ENCODE measurements around the gene PLXNA2. TPM values are rescaled to one million over a fixed set of nuclear protein-coding genes. Genes with fewer than 3 reads are reported as not detected.

PLXNA2 gene
- total and polyA plus RNA-seq, 2 donors (not counting 1 experiment from before 2014, with no cell fraction given): 0.31 to 1.2 TPM

DNA sequence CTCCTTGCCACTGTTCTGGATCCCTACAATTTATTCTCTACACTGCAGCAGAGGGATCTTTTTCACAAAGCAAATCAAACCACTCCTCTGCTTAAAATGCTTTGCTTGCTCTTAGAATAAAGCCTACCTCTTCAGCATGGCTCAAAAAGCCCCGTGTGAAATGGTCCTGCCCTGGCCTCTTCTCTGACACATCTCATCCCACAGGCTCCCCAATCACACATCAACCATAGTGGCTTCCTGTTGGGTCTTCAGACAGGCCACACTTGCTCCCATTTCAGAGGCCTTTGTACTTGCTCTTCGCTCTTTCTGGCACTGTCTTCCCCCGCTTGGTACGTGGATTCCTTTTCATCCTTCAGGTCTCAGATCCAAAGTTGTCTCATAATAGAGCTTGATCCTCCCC is 44.3 kb upstream of the PLXNA2 start:
- Mint-ChIP-seq H3K27ac (no peak overlapping the region), H3K9me3 (ENCODE audit: insufficient read depth) (no peaks in the 10 kb centered on the region), H3K4me1 (no peaks in the 10 kb centered on the region), H3K4me3 (no peak overlapping the region), H3K27me3 (peaks cover 22% of the 10 kb centered on the region)
- ChIA-PET POLR2A (no interaction called here), CTCF (no interaction called here)
- Histone ChIP-seq H2AFZ (ENCODE audit: insufficient read depth, low read depth, low read length, poor library complexity, severe bottlenecking) (no peak overlapping the region), H3K4me3 (ENCODE audit: control extremely low read depth in 1 of 5, extremely low read depth in 1 of 5, insufficient read depth in 1 of 5, low read depth in 2 of 5, low read length in 4 of 5) (no peak overlapping the region), H3K36me3 (replicated peaks in 1 of 2; ENCODE audit: control extremely low read depth in 1 of 2, control insufficient read depth in 1 of 2, extremely low read depth in 1 of 2, insufficient read depth in 2 of 2, low read length in 1 of 2) (no peaks in the 10 kb centered on the region), H3K79me2 (ENCODE audit: control insufficient read depth, insufficient read depth, low read length) (no peaks in the 10 kb centered on the region), H3K27me3 (replicated peaks in 1 of 4; ENCODE audit: control extremely low read depth in 1 of 4, control insufficient read depth in 3 of 4, insufficient read depth in 4 of 4, low read length in 3 of 4) (peaks cover 0 to 5% (median 2%) of the 10 kb centered on the region in 4 experiments), H3K9me3 (ENCODE audit: control extremely low read depth in 1 of 3, control insufficient read depth in 2 of 3, insufficient read depth in 1 of 3, low read length in 2 of 3) (no peaks in the 10 kb centered on the region), H4K20me1 (ENCODE audit: control insufficient read depth, insufficient read depth, low read length, poor library complexity, severe bottlenecking) (no peaks in the 10 kb centered on the region), H3K4me2 (replicated peaks; ENCODE audit: low read depth, low read length, poor library complexity, severe bottlenecking) (no peak overlapping the region), H3K4me1 (ENCODE audit: control insufficient read depth in 2 of 2, insufficient read depth in 2 of 2, low read length in 2 of 2) (no peaks in the 10 kb centered on the region), H3K9ac (ENCODE audit: low read length) (no peak overlapping the region), H3K27ac (ENCODE audit: low read length in 2 of 2) (no peak overlapping the region)
- no peak for DNase-seq
- ATAC-seq (ENCODE audit: low read depth): no peak
- 87% methylated on average over 4 of the region's 4 CpGs for whole genome bisulfite sequencing (ENCODE audit: insufficient coverage)
- intact Hi-C loops (cut with micrococcal nuclease): no loop called here
- TF ChIP-seq, protein P1, sequence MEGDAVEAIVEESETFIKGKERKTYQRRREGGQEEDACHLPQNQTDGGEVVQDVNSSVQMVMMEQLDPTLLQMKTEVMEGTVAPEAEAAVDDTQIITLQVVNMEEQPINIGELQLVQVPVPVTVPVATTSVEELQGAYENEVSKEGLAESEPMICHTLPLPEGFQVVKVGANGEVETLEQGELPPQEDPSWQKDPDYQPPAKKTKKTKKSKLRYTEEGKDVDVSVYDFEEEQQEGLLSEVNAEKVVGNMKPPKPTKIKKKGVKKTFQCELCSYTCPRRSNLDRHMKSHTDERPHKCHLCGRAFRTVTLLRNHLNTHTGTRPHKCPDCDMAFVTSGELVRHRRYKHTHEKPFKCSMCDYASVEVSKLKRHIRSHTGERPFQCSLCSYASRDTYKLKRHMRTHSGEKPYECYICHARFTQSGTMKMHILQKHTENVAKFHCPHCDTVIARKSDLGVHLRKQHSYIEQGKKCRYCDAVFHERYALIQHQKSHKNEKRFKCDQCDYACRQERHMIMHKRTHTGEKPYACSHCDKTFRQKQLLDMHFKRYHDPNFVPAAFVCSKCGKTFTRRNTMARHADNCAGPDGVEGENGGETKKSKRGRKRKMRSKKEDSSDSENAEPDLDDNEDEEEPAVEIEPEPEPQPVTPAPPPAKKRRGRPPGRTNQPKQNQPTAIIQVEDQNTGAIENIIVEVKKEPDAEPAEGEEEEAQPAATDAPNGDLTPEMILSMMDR (IDR thresholded peaks at IDR 0.05): no peak
- no peak for TF ChIP-seq EZH2 (IDR thresholded peaks at IDR 0.05; ENCODE audit: borderline replicate concordance, insufficient read depth, low read depth, low read length, poor library complexity, severe bottlenecking)

DNA sequence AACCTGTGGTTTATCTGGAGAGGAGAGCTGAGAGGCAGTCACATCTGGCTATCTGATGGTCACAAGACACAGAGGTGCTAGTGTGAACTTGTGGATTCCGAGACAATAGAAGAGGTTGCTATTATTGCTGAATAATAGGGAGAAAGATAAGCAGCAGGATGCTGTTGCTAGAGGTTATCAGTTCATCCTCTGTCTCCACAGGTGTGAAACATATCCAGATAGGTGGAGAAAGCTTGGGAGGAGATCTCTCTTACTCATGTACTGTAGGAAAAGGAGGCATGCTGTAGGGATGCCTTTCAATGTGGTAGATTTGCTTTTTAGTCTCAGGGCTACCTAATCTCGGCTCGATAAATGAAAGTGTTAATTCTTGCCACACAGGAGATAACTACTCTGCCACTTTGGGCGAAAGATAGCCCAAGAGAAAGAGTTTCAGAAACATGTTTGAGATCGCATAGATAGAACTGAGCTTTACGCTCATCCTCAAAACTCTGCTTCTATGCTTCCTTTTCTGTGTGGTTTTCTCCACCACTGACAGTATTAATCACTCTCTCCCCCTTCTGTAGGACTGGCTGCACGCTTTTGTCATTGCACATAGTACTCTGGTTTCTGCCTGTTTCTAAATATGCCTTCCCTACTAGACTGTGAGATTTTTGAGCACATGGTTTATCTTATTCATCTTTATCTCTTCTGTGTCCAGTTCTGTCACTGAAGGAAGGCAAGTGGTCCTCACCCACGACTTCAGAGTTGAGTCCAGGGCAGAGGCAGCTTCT is 36.7 kb upstream of the PLXNA2 start:
- Mint-ChIP-seq H3K27me3 (peaks cover 38% of the 10 kb centered on the region), H3K27ac (no peak overlapping the region), H3K4me1 (no peaks in the 10 kb centered on the region), H3K4me3 (no peak overlapping the region), H3K9me3 (ENCODE audit: insufficient read depth) (no peaks in the 10 kb centered on the region)
- DNase-seq (no peak), ATAC-seq (ENCODE audit: low read depth) (no peak)
- TF ChIP-seq, protein P1 (IDR thresholded peaks at IDR 0.05): no peak
- TF ChIP-seq EZH2 (IDR thresholded peaks at IDR 0.05; ENCODE audit: borderline replicate concordance, insufficient read depth, low read depth, low read length, poor library complexity, severe bottlenecking): no peak
- 61% methylated on average over 8 of the region's 8 CpGs for WGBS (ENCODE audit: insufficient coverage)
- no peak overlapping the region for H3K4me3 ChIP-seq (ENCODE audit: control extremely low read depth in 1 of 5, extremely low read depth in 1 of 5, insufficient read depth in 1 of 5, low read depth in 2 of 5, low read length in 4 of 5)
- H4K20me1 ChIP-seq (ENCODE audit: control insufficient read depth, insufficient read depth, low read length, poor library complexity, severe bottlenecking): no peaks in the 10 kb centered on the region
- H3K9me3 ChIP-seq (ENCODE audit: control extremely low read depth in 1 of 3, control insufficient read depth in 2 of 3, insufficient read depth in 1 of 3, low read length in 2 of 3): no peaks in the 10 kb centered on the region
- intact Hi-C loops (cut with micrococcal nuclease): no loop called here
- no peak overlapping the region for H3K4me2 ChIP-seq (replicated peaks; ENCODE audit: low read depth, low read length, poor library complexity, severe bottlenecking)
- H2AFZ ChIP-seq (ENCODE audit: insufficient read depth, low read depth, low read length, poor library complexity, severe bottlenecking): no peak overlapping the region
- no peaks in the 10 kb centered on the region for H3K4me1 ChIP-seq (ENCODE audit: control insufficient read depth in 2 of 2, insufficient read depth in 2 of 2, low read length in 2 of 2)
- peaks cover 0 to 6% (median 2%) of the 10 kb centered on the region in 4 experiments for H3K27me3 ChIP-seq (replicated peaks in 1 of 4; ENCODE audit: control extremely low read depth in 1 of 4, control insufficient read depth in 3 of 4, insufficient read depth in 4 of 4, low read length in 3 of 4)
- no peak overlapping the region for H3K9ac ChIP-seq (ENCODE audit: low read length)
- H3K27ac ChIP-seq (ENCODE audit: low read length in 2 of 2): no peak overlapping the region
- ChIA-PET CTCF (no interaction called here), POLR2A (no interaction called here)
- no peaks in the 10 kb centered on the region for H3K79me2 ChIP-seq (ENCODE audit: control insufficient read depth, insufficient read depth, low read length)
- H3K36me3 ChIP-seq (replicated peaks in 1 of 2; ENCODE audit: control extremely low read depth in 1 of 2, control insufficient read depth in 1 of 2, extremely low read depth in 1 of 2, insufficient read depth in 2 of 2, low read length in 1 of 2): no peaks in the 10 kb centered on the region
